AG10803 (cell line): ENCODE measurements around the gene CD164.

ENCODE experiments used
- DNase-seq: peaks from one replicate; pipeline ENCODE4 v3.0.0; 2010; ENCODE audit warnings: low read depth
- H3K4me3 ChIP-seq: 2 replicates; pipeline ENCODE4 v1.5.1; 2011; ENCODE audit warnings: mild to moderate bottlenecking, low read length, control low read depth
- TF ChIP-seq, protein P1 (sequence below): conservative IDR thresholded peaks from 2 replicates; pipeline ENCODE4 v1.5.1; 2011; ENCODE audit warnings: mild to moderate bottlenecking, low read length, control low read depth, inconsistent platforms

The CD164 gene

DNA sequence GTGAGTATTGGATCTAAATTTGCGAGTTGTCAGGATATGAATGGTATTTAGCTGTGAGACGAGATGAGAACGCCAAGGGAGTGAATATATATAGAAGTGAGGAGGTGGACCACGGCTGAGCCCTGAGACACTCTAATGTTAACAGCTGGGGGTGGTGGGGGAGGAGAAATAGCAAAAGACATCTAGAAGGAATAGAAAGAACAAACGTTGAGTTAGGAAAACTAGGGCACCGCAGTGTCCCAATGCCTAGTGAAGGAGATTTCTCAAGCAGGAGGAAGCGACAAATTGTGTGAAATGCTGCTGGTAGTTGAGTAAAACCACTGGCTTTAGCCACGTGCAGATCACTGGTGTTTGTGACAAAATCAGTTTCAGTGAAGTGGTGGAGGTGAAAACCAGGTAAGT lies 56.9 kb downstream of the CD164 start:
- TF ChIP-seq, protein P1, sequence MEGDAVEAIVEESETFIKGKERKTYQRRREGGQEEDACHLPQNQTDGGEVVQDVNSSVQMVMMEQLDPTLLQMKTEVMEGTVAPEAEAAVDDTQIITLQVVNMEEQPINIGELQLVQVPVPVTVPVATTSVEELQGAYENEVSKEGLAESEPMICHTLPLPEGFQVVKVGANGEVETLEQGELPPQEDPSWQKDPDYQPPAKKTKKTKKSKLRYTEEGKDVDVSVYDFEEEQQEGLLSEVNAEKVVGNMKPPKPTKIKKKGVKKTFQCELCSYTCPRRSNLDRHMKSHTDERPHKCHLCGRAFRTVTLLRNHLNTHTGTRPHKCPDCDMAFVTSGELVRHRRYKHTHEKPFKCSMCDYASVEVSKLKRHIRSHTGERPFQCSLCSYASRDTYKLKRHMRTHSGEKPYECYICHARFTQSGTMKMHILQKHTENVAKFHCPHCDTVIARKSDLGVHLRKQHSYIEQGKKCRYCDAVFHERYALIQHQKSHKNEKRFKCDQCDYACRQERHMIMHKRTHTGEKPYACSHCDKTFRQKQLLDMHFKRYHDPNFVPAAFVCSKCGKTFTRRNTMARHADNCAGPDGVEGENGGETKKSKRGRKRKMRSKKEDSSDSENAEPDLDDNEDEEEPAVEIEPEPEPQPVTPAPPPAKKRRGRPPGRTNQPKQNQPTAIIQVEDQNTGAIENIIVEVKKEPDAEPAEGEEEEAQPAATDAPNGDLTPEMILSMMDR, result no peak
- DNase-seq, result no peak
- no peak overlapping the region for H3K4me3 ChIP-seq

DNA sequence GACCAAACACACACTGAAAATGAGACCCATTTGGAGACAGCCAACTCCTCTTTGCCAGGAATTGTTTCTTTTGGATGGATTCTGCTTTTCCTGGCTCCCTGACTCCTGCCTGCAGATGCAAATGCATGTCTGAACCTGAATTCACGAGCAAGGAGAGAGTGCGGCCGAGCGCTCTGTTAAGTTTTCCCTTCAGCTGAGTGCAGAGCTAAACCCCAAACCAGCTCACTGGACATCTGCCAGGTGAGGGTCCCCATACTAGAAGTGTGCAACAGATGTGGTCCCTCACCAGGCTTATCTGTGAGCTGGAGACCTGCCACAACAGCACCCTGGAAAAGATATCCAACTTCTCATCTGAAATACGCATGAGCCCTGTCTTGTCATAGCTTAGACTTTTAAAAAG lies 59.0 kb downstream of the CD164 start:
- TF ChIP-seq, protein P1, result no peak
- H3K4me3 ChIP-seq, result no peak overlapping the region
- no peak for DNase-seq

DNA sequence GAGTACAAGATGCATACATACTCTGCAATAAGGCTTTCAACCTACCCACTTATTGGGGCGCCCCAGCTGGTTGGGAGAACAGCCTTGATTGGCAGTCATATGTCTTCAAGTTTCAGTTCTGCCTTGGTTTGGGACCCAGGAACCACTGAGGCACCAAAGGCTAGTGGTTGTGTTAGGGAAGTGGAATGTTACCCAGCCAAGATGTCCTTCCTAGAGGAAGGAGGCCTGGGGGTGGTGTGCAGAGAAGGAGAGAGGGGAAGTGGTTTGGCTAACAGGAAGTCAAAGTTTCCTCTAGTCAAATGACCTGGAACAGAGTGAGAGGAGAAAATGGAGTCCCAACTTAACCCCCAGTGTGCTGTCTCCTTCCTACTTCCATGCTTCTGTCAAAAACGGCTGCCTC lies 59.4 kb downstream of the CD164 start:
- DNase-seq, result no peak
- TF ChIP-seq, protein P1, result no peak
- H3K4me3 ChIP-seq, result no peak overlapping the region

DNA sequence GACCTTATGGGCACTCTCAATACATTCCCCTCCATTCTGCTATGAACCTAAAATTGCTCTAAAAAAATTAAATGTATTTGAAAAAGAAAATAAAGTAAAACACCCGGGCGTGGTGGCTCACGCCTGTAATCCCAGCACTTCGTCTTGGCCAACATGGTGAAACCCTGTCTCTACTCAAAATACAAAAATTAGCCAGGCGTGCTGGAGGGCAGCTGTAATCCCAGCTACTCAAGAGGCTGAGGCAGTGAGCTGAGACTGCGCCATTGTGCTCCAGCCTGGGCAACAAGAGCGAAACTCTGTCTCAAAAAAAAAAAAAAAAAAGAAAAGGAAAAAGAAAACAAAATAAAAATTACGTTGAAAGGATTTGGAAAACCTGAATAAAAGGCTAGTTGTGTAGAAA lies 60.5 kb downstream of the CD164 start:
- no peak overlapping the region for H3K4me3 ChIP-seq
- no peak for DNase-seq

DNA sequence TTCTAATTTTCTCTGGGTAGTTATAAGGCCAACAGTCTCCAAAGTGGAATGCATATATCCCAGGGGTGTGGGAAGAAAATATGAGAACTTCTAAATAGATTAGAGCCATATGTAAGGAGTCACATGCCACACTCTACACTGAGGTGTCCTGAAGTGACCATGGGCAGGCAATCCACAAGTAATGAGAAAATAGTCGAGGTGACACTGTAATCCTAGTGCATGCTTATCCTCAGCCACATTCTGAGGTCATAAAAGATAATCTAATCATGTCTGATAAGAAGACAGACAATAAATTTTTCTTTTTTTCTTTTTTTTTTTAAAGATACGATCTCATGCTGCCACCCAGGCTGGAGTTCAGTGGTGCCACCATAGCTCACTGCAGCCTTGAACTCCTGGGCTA lies 62.2 kb downstream of the CD164 start:
- DNase-seq, result no peak
- TF ChIP-seq, protein P1, result no peak
- H3K4me3 ChIP-seq, result no peak overlapping the region

More for the DNA sequence above, 60.5 kb downstream of the CD164 start:
- TF ChIP-seq, protein P1, result no peak

DNA sequence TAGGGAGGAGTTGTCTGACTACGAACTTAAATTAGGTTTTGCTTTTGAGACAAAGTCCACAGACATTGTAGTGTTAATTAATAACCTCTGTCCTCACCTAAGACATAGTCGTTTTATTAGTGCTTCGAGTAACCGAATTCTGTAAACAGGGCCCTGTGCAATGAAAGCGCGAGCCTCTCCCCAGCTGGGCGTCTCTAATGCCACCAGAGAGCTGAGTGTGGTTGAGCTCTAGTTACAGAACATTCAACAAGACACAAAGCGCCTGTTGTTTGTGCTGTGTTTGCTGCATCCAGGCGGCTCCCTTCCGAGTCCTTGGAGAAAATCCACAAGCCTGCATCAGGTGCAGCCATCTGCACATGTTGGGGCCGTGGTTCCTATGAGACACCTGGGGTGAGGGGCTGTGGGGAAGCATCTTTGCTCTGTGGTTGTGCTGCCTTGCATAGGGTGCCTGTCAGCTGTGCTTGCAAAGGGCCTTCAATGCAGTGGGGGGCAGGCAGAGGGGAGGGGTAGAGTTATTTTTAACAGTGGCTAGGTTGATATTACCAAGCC lies 63.9 kb downstream of the CD164 start:
- no peak for DNase-seq
- TF ChIP-seq, protein P1, result no peak
- no peak overlapping the region for H3K4me3 ChIP-seq

DNA sequence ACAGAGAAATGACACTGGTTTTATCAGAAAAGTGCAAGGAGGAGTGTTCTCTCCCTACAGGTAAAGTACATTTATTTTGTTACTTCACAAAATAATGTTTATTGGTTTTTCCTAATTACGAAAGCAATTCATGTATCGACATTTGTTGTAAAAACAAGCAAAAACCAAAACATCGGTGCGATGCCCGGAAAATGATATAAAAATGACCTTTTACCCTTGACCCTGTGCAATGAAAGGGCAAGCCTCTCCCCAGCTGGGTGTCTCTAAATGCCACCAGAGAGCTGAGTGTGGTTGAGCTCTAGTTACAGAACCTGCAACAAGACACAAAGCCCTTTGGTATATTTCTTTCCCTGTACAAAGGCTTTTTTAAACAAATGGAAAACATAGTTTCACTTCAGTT lies 65.4 kb downstream of the CD164 start:
- no peak overlapping the region for H3K4me3 ChIP-seq
- TF ChIP-seq, protein P1, result no peak
- DNase-seq, result no peak
